Measurements from ENCODE around the gene GNB1. TPM values are rescaled to one million over a fixed set of nuclear protein-coding genes. Genes with fewer than 3 reads are reported as not detected.

GNB1 gene
- polyA plus RNA-seq, 1 of the 3 experiments (the other 2 are of a cell fraction) = 355 TPM

DNA sequence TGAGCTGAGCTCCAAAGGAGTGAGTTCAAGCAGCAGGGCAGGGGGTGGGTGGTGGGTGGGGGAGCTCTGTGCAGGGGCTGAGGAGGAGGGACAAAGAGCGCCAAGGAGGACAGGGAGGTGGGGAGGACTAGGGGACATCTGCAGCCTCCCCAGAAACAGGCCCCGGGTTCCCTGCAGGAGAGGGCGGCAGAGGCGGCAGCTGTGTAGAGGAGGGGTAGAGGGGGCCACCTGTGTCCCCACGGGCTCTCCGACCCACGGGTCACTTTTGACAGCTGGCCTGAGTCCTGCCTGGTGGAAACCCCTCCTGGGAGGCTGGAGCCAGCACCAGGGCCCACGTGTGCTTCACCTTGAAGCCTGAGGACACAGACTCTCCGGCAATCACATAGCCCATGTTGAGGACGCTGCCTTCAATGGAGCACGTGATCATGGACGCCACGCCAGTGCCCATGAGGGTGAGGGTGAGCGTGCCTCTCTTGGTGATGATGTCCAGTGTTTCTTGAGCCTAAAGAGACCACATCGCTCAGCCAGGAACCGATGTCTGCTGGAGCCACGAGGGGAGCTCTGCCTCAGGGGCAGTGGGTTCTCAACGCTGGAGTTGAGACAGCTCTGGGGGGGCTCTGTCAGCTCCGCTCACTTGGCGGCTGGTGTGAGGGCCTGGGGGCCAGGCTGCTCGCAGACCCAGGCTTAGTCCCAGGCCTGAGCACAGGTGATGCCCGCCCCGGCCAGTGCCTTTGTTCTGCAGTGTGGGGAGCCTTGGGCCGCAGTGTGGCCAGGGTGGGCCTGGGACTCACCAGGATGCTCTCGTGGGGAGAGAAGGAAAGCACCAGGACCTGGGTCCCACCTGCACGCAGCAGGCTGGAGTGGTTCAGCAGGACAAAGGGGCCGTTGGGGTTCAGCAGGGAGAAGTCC is 34.8 kb upstream of the GNB1 start (continued):
- TF ChIP-seq, protein P1, sequence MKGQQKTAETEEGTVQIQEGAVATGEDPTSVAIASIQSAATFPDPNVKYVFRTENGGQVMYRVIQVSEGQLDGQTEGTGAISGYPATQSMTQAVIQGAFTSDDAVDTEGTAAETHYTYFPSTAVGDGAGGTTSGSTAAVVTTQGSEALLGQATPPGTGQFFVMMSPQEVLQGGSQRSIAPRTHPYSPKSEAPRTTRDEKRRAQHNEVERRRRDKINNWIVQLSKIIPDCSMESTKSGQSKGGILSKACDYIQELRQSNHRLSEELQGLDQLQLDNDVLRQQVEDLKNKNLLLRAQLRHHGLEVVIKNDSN (IDR thresholded peaks at IDR 0.05; ENCODE audit: borderline replicate concordance, low read depth) = no peak
- TF ChIP-seq, protein P2, sequence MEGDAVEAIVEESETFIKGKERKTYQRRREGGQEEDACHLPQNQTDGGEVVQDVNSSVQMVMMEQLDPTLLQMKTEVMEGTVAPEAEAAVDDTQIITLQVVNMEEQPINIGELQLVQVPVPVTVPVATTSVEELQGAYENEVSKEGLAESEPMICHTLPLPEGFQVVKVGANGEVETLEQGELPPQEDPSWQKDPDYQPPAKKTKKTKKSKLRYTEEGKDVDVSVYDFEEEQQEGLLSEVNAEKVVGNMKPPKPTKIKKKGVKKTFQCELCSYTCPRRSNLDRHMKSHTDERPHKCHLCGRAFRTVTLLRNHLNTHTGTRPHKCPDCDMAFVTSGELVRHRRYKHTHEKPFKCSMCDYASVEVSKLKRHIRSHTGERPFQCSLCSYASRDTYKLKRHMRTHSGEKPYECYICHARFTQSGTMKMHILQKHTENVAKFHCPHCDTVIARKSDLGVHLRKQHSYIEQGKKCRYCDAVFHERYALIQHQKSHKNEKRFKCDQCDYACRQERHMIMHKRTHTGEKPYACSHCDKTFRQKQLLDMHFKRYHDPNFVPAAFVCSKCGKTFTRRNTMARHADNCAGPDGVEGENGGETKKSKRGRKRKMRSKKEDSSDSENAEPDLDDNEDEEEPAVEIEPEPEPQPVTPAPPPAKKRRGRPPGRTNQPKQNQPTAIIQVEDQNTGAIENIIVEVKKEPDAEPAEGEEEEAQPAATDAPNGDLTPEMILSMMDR (IDR thresholded peaks at IDR 0.05) = no peak
- TF ChIP-seq POLR2AphosphoS5 (IDR thresholded peaks at IDR 0.05; ENCODE audit: low read depth, low read length) (no peak), TAF1 (IDR thresholded peaks at IDR 0.05; ENCODE audit: borderline replicate concordance, low read depth, low read length) (no peak), RFX5 (IDR thresholded peaks at IDR 0.05; ENCODE audit: low read length) (no peak)
- TF ChIP-seq, protein P3, sequence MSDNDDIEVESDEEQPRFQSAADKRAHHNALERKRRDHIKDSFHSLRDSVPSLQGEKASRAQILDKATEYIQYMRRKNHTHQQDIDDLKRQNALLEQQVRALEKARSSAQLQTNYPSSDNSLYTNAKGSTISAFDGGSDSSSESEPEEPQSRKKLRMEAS (IDR thresholded peaks at IDR 0.05; ENCODE audit: low read depth) = no peak

DNA sequence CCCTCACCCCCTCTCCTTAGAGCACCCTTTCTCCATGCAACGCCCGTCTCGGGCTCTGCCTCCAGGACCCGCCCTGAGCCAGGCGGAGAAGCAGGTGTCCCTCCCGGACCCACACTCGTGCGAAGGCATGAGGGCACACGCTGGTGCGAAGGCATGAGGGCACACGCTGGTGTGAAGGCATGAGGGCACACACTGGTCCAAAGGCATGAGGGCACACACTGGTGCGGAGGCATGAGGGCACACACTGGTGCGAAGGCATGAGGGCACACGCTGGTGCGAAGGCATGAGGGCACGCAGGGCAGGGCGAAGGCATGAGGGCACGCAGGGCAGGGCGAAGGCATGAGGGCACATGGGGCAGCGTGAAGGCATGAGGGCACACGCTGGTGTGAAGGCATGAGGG is 34.0 kb upstream of the GNB1 start:
- no peak overlapping the region for H3K9ac ChIP-seq
- no peak overlapping the region for H2AFZ ChIP-seq (ENCODE audit: low read depth)
- DNase-seq = no peak
- no peaks in the 10 kb centered on the region for H4K20me1 ChIP-seq (ENCODE audit: insufficient read depth)
- ChIA-PET POLR2A (no interaction called here), CTCF (interaction anchor here (1.0 to 2.4 kb wide), 3 partner anchors 19 to 120 kb away, joined by 4 to 10 read pairs (median 9); no protein-coding TSS in a partner anchor)
- H3K9me3 ChIP-seq = no peaks in the 10 kb centered on the region
- no peaks in the 10 kb centered on the region for H3F3A ChIP-seq (replicated peaks; ENCODE audit: insufficient read depth)
- no peaks in the 10 kb centered on the region for H3K79me2 ChIP-seq (ENCODE audit: insufficient read depth)
- no peaks in the 10 kb centered on the region for H3K9me2 ChIP-seq
- H3K4me1 ChIP-seq (ENCODE audit: control insufficient read depth in 1 of 2, insufficient read depth in 2 of 2, low read depth in 1 of 2, low read length in 1 of 2) = peaks cover 0 to 3% of the 10 kb centered on the region in 2 experiments; a peak in 1 of 4 replicates
- no peaks in the 10 kb centered on the region for H3K36me3 ChIP-seq (replicated peaks in 1 of 2; ENCODE audit: control insufficient read depth in 1 of 2, insufficient read depth in 2 of 2, low read length in 1 of 2)
- WGBS (ENCODE audit: low lambda C conversion rate) = 86% methylated on average over 21 of the region's 21 CpGs
- no peaks in the 10 kb centered on the region for H3K27me3 ChIP-seq (ENCODE audit: insufficient read depth)
- H3K4me2 ChIP-seq = no peak overlapping the region
- no peak overlapping the region for H3K4me3 ChIP-seq (ENCODE audit: low read depth in 2 of 2, low read length in 1 of 2)
- no peak overlapping the region for H3K27ac ChIP-seq (ENCODE audit: low read depth in 2 of 2, low read length in 1 of 2)
- TF ChIP-seq SIN3A (IDR thresholded peaks at IDR 0.05; ENCODE audit: borderline replicate concordance, low read depth, low read length) (no peak), GABPA (IDR thresholded peaks at IDR 0.05; ENCODE audit: low read depth) (no peak), FOXM1 (IDR thresholded peaks at IDR 0.05; ENCODE audit: low read depth) (no peak), TAF1 (IDR thresholded peaks at IDR 0.05; ENCODE audit: borderline replicate concordance, low read depth, low read length) (no peak), MXI1 (IDR thresholded peaks at IDR 0.05; ENCODE audit: low read depth, low read length) (no peak), POLR2AphosphoS5 (IDR thresholded peaks at IDR 0.05; ENCODE audit: low read depth, low read length) (no peak), NFIC (IDR thresholded peaks at IDR 0.05; ENCODE audit: borderline replicate concordance) (no peak), CHD2 (IDR thresholded peaks at IDR 0.05; ENCODE audit: low read length, partially characterized antibody) (no peak), FOSL2 (IDR thresholded peaks at IDR 0.05; ENCODE audit: borderline replicate concordance, low read depth) (no peak), YY1 (IDR thresholded peaks at IDR 0.05; ENCODE audit: low read depth) (no peak)
- TF ChIP-seq, protein P2 (IDR thresholded peaks at IDR 0.05) = no peak
- TF ChIP-seq, protein P4, sequence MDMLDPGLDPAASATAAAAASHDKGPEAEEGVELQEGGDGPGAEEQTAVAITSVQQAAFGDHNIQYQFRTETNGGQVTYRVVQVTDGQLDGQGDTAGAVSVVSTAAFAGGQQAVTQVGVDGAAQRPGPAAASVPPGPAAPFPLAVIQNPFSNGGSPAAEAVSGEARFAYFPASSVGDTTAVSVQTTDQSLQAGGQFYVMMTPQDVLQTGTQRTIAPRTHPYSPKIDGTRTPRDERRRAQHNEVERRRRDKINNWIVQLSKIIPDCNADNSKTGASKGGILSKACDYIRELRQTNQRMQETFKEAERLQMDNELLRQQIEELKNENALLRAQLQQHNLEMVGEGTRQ (IDR thresholded peaks at IDR 0.05; ENCODE audit: borderline replicate concordance, low read depth, low read length) = no peak
- TF ChIP-seq, protein P5, sequence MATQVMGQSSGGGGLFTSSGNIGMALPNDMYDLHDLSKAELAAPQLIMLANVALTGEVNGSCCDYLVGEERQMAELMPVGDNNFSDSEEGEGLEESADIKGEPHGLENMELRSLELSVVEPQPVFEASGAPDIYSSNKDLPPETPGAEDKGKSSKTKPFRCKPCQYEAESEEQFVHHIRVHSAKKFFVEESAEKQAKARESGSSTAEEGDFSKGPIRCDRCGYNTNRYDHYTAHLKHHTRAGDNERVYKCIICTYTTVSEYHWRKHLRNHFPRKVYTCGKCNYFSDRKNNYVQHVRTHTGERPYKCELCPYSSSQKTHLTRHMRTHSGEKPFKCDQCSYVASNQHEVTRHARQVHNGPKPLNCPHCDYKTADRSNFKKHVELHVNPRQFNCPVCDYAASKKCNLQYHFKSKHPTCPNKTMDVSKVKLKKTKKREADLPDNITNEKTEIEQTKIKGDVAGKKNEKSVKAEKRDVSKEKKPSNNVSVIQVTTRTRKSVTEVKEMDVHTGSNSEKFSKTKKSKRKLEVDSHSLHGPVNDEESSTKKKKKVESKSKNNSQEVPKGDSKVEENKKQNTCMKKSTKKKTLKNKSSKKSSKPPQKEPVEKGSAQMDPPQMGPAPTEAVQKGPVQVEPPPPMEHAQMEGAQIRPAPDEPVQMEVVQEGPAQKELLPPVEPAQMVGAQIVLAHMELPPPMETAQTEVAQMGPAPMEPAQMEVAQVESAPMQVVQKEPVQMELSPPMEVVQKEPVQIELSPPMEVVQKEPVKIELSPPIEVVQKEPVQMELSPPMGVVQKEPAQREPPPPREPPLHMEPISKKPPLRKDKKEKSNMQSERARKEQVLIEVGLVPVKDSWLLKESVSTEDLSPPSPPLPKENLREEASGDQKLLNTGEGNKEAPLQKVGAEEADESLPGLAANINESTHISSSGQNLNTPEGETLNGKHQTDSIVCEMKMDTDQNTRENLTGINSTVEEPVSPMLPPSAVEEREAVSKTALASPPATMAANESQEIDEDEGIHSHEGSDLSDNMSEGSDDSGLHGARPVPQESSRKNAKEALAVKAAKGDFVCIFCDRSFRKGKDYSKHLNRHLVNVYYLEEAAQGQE (IDR thresholded peaks at IDR 0.05; ENCODE audit: low read depth, low read length) = no peak
- TF ChIP-seq, protein P6, sequence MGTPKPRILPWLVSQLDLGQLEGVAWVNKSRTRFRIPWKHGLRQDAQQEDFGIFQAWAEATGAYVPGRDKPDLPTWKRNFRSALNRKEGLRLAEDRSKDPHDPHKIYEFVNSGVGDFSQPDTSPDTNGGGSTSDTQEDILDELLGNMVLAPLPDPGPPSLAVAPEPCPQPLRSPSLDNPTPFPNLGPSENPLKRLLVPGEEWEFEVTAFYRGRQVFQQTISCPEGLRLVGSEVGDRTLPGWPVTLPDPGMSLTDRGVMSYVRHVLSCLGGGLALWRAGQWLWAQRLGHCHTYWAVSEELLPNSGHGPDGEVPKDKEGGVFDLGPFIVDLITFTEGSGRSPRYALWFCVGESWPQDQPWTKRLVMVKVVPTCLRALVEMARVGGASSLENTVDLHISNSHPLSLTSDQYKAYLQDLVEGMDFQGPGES (IDR thresholded peaks at IDR 0.05; ENCODE audit: low read depth, low read length) = no peak
